Peyer's patch (tissue), 4 donors: Measurements from ENCODE around the gene ARID1B. TPM values are rescaled to one million over a fixed set of nuclear protein-coding genes. Genes with fewer than 3 reads are reported as not detected.

Experiments used
- DNase-seq, 3 donors: peaks; one replicate each; pipeline ENCODE4 v3.0.0-alpha.2; 2017 to 2019
- H3K27ac ChIP-seq, 4 donors: fragments of 200-600 bp; sonication (generic); one replicate each; pipeline ENCODE4 v1.5.1; 2016 to 2019
- H3K27me3 ChIP-seq, 2 donors: fragments of 200-600 bp; sonication (generic); one replicate each; pipeline ENCODE4 v1.5.1; 2019
- H3K36me3 ChIP-seq, 3 donors: fragments of 200-600 bp; sonication (generic); one replicate each; pipeline ENCODE4 v1.5.1; 2016 to 2019
- H3K4me1 ChIP-seq, 4 donors: fragments of 200-600 bp; sonication (generic); one replicate each; pipeline ENCODE4 v1.5.1; 2016 to 2019
- H3K4me3 ChIP-seq, 4 donors: fragments of 200-600 bp; sonication (generic); 1 replicate in 3 of 4; 2 replicates in 1 of 4; pipeline ENCODE4 v1.5.1; 2016 to 2019; ENCODE audit warnings: mild to moderate bottlenecking in 1 of 4
- H3K9me3 ChIP-seq, 4 donors: fragments of 200-600 bp; sonication (generic); one replicate each; pipeline ENCODE4 v1.5.1; 2016 to 2019; ENCODE audit warnings: mild to moderate bottlenecking in 1 of 4
- CTCF ChIP-seq, 6 experiments: fragments of 450-650 bp in 4 of 6; fragments of 200-600 bp in 2 of 6; sonication (generic) in 1 of 6; IDR thresholded peaks; one replicate each; pipeline ENCODE4 v1.5.1; 2017 to 2019; ENCODE audit warnings: antibody characterized with exemption in 6 of 6, mild to moderate bottlenecking in 3 of 6, moderate library complexity in 1 of 6
- POLR2A ChIP-seq, 2 donors: fragments of 450-650 bp; IDR thresholded peaks; one replicate each; pipeline ENCODE4 v1.5.1; 2017; ENCODE audit warnings: antibody characterized with exemption in 2 of 2, mild to moderate bottlenecking in 2 of 2, moderate library complexity in 2 of 2
- total RNA-seq, 4 donors: library from RNA; depleted of rRNA; stranded (reverse); fragments of >200 nt; gene quantifications; one replicate each; pipeline ENCODE4 v1.1.0, GENCODE V29; 2016

ARID1B gene
- total RNA-seq, 4 donors from 2014 or later: 117 to 174 (median 149) TPM

- Histone ChIP-seq H3K4me1 (peaks cover 0 to 14% (median 1%) of the 10 kb centered on the region in 4 donors), H3K36me3 (no peaks in the 10 kb centered on the region), H3K27ac (no peak overlapping the region), H3K27me3 (no peaks in the 10 kb centered on the region), H3K4me3 (no peak overlapping the region), H3K9me3 (no peaks in the 10 kb centered on the region)
- DNase-seq: no peak
- TF ChIP-seq POLR2A (IDR thresholded peaks at IDR 0.05) (no peak), CTCF (IDR thresholded peaks at IDR 0.05) (no peak)
Observed at GRCh38 chr6:156864557-156864956, 87.4 kb downstream of the ARID1B start.

GRCh38 chr6:156865019-156865629 is 87.9 kb downstream of the ARID1B start:
- Histone ChIP-seq H3K36me3 (no peaks in the 10 kb centered on the region), H3K27me3 (no peaks in the 10 kb centered on the region), H3K4me3 (no peak overlapping the region), H3K27ac (no peak overlapping the region), H3K4me1 (peaks cover 0 to 14% (median 1%) of the 10 kb centered on the region in 4 donors), H3K9me3 (no peaks in the 10 kb centered on the region)
- no peak for TF ChIP-seq CTCF (IDR thresholded peaks at IDR 0.05)
- TF ChIP-seq POLR2A (IDR thresholded peaks at IDR 0.05): no peak
- DNase-seq: no peak

GRCh38 chr6:156866220-156867015 is 89.2 kb downstream of the ARID1B start:
- peak overlapping the region in 1 of 4 donors; percentile 18 for H3K27ac ChIP-seq
- TF ChIP-seq POLR2A (IDR thresholded peaks at IDR 0.05) (no peak), CTCF (IDR thresholded peaks at IDR 0.05) (no peak)
- H3K36me3 ChIP-seq: no peaks in the 10 kb centered on the region
- H3K4me3 ChIP-seq: no peak overlapping the region
- H3K4me1 ChIP-seq: peaks cover 0 to 14% (median 1%) of the 10 kb centered on the region in 4 donors
- H3K27me3 ChIP-seq: no peaks in the 10 kb centered on the region
- no peak for DNase-seq
- H3K9me3 ChIP-seq: no peaks in the 10 kb centered on the region

GRCh38 chr6:156867121-156867520 is 89.9 kb downstream of the ARID1B start:
- no peaks in the 10 kb centered on the region for H3K36me3 ChIP-seq
- peaks cover 0 to 14% (median 1%) of the 10 kb centered on the region in 4 donors for H3K4me1 ChIP-seq
- H3K27ac ChIP-seq: no peak overlapping the region

GRCh38 chr6:156868385-156868784 is 91.2 kb downstream of the ARID1B start:
- no peak for DNase-seq

More at GRCh38 chr6:156867121-156867520, 89.9 kb downstream of the ARID1B start:
- Histone ChIP-seq H3K27me3 (no peaks in the 10 kb centered on the region), H3K4me3 (no peak overlapping the region), H3K9me3 (no peaks in the 10 kb centered on the region)
- TF ChIP-seq POLR2A (IDR thresholded peaks at IDR 0.05) (no peak), CTCF (IDR thresholded peaks at IDR 0.05) (no peak)
- DNase-seq: no peak

More at GRCh38 chr6:156868385-156868784, 91.2 kb downstream of the ARID1B start:
- Histone ChIP-seq H3K27me3 (no peaks in the 10 kb centered on the region), H3K36me3 (no peaks in the 10 kb centered on the region), H3K4me3 (no peak overlapping the region), H3K9me3 (no peaks in the 10 kb centered on the region), H3K4me1 (peaks cover 0 to 14% (median 1%) of the 10 kb centered on the region in 4 donors), H3K27ac (no peak overlapping the region)
- TF ChIP-seq POLR2A (IDR thresholded peaks at IDR 0.05) (no peak), CTCF (IDR thresholded peaks at IDR 0.05) (no peak)
